GM23248 (cell line): ENCODE measurements around the gene XRCC4.

Experiments used
- EZH2 ChIP-seq: fragments of 200-600 bp; sonication (generic); IDR thresholded peaks from 2 replicates; pipeline ENCODE4 v1.6.1; 2018; ENCODE audit warnings: antibody characterized with exemption, mild to moderate bottlenecking; ENCODE audit not compliant: insufficient read depth, poor library complexity, severe bottlenecking
- EZH2phosphoT487 ChIP-seq: fragments of 200-600 bp; sonication (generic); IDR thresholded peaks from 2 replicates; pipeline ENCODE4 v1.6.1; 2018; ENCODE audit warnings: antibody characterized with exemption, moderate library complexity, mild to moderate bottlenecking, low read depth; ENCODE audit not compliant: insufficient read depth

DNA sequence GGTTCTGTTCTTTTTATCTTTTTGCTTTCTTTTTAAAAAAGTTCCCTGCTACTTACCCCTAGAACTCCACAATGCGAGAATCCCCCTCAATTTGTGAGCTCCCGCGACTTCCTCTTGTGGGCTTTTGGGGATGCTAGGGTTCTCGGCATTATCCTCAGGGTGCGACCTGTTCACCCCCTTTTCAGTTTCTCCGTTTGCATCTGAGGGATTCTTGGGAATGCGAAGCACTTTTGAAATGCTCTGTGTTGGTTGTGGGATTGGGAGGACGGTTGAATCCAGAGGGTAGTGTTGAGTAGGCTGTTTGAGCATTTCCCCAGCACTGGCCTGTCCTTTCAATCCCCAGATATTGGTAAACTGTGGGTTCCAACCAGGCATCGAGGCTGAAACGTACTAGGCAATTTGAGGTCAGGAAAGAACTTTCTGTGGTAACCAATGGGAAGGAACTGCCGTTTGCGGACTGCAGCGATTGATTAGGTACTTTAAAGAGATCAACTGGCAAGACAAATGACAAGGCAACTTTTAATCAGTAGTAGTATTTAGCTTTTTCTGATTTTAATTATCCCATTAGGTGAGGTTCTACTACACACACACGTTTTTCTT, 415 bp downstream of the XRCC4 start:
- no peak for TF ChIP-seq EZH2
- TF ChIP-seq EZH2phosphoT487, result no peak
